Smooth muscle cell (in vitro differentiated cells): Measurements from ENCODE around the gene HDAC5. TPM values are rescaled to one million over a fixed set of nuclear protein-coding genes. Genes with fewer than 3 reads are reported as not detected.

ENCODE experiments used
- DNase-seq: peaks from one replicate; lab custom pipeline; 2025; ENCODE audit not compliant: unreplicated experiment; lab: John Stamatoyannopoulos, UW
- H2AFZ ChIP-seq: fragments of 200-600 bp; sonication (generic); 2 replicates; pipeline ENCODE4 v1.6.0; 2016; ENCODE audit warnings: antibody characterized with exemption, low read depth, mild to moderate bottlenecking
- H3F3A ChIP-seq: fragments of 200-600 bp; sonication (generic); 2 replicates; pipeline ENCODE4 v1.6.0; 2017; ENCODE audit warnings: antibody characterized with exemption, low read depth
- H3K27ac ChIP-seq: fragments of 200-600 bp; sonication (generic); 2 replicates; pipeline ENCODE4 v1.5.1; 2016; ENCODE audit warnings: low read depth, mild to moderate bottlenecking
- H3K27me3 ChIP-seq: fragments of 200-600 bp; sonication (generic); 2 replicates; pipeline ENCODE4 v1.6.1; 2016; ENCODE audit warnings: low read depth, mild to moderate bottlenecking
- H3K36me3 ChIP-seq: fragments of 200-600 bp; sonication (generic); 2 replicates; pipeline ENCODE4 v1.5.1; 2016; ENCODE audit warnings: low read depth
- H3K4me1 ChIP-seq: fragments of 200-600 bp; sonication (generic); 2 replicates; pipeline ENCODE4 v1.5.1; 2016; ENCODE audit warnings: low read depth
- H3K4me2 ChIP-seq: fragments of 200-600 bp; sonication (generic); 2 replicates; pipeline ENCODE4 v1.6.0; 2016; ENCODE audit warnings: mild to moderate bottlenecking
- H3K4me3 ChIP-seq: fragments of 200-600 bp; sonication (generic); 2 replicates; pipeline ENCODE4 v1.5.1; 2016; ENCODE audit warnings: mild to moderate bottlenecking
- H3K79me2 ChIP-seq: fragments of 200-600 bp; sonication (generic); 2 replicates; pipeline ENCODE4 v1.6.0; 2016; ENCODE audit warnings: low read depth, mild to moderate bottlenecking
- H3K9ac ChIP-seq: fragments of 200-600 bp; sonication (generic); 2 replicates; pipeline ENCODE4 v1.6.0; 2016; ENCODE audit warnings: low read depth
- H3K9me3 ChIP-seq: fragments of 200-600 bp; sonication (generic); replicated peaks from 2 replicates; pipeline ENCODE4 v1.5.1; 2016; ENCODE audit warnings: low read depth
- H4K20me1 ChIP-seq: fragments of 200-600 bp; sonication (generic); 2 replicates; pipeline ENCODE4 v1.6.0; 2016; ENCODE audit warnings: low read depth
- CTCF ChIP-seq: fragments of 200-600 bp; sonication (generic); IDR thresholded peaks from 2 replicates; pipeline ENCODE4 v1.5.1; 2017; ENCODE audit warnings: borderline replicate concordance, mild to moderate bottlenecking, antibody characterized with exemption; ENCODE audit not compliant: insufficient read depth, poor library complexity, severe bottlenecking
- WGBS: methylation state at CpG from one replicate; pipeline ENCODE4 v1.1.7; 2016; ENCODE audit warnings: low lambda C conversion rate; 5-methylcytosine and 5-hydroxymethylcytosine counted together
- polyA plus RNA-seq: library from polyadenylated mRNA; unstranded; fragments of >200 nt; fragmentation: Nextera tagmentation; extraction: Ambion mirVana; gene quantifications from 2 replicates; pipeline ENCODE4 v1.2.1, GENCODE V29; 2016
- total RNA-seq: library from RNA; depleted of rRNA; stranded (reverse); fragments of >200 nt; gene quantifications from 2 replicates; pipeline ENCODE4 v1.2.3, GENCODE V29; 2014

HDAC5 gene
- total and polyA plus RNA-seq, 2 experiments from 2014 or later: 52.6 to 65.3 TPM

- Histone ChIP-seq H3K9ac (no peak overlapping the region), H4K20me1 (peaks cover 64% of the 10 kb centered on the region), H3K4me1 (peaks cover 28% of the 10 kb centered on the region), H2AFZ (no peak overlapping the region), H3K4me2 (no peak overlapping the region), H3F3A (no peaks in the 10 kb centered on the region), H3K4me3 (no peak overlapping the region), H3K27me3 (no peaks in the 10 kb centered on the region), H3K36me3 (no peaks in the 10 kb centered on the region), H3K79me2 (peaks cover 28% of the 10 kb centered on the region), H3K27ac (no peak overlapping the region), H3K9me3 (no peaks in the 10 kb centered on the region)
- no peak for DNase-seq
- 91% methylated on average over 5 of the region's 5 CpGs for WGBS
- no peak for TF ChIP-seq CTCF
Measured at GRCh38 chr17:44119062-44119461, 4.4 kb downstream of the HDAC5 start.

- H4K20me1 ChIP-seq: peaks cover 69% of the 10 kb centered on the region
Measured at GRCh38 chr17:44118427-44119050, 4.9 kb downstream of the HDAC5 start.

GRCh38 chr17:44117351-44117750 lies 6.1 kb downstream of the HDAC5 start:
- Histone ChIP-seq H3K9me3 (no peaks in the 10 kb centered on the region), H3K36me3 (no peaks in the 10 kb centered on the region), H3K4me1 (peaks cover 24% of the 10 kb centered on the region), H4K20me1 (peaks cover 77% of the 10 kb centered on the region), H2AFZ (no peak overlapping the region), H3K4me3 (no peak overlapping the region), H3K27me3 (no peaks in the 10 kb centered on the region), H3K27ac (no peak overlapping the region), H3K4me2 (no peak overlapping the region), H3K9ac (no peak overlapping the region), H3F3A (no peaks in the 10 kb centered on the region), H3K79me2 (peaks cover 19% of the 10 kb centered on the region)
- TF ChIP-seq CTCF: no peak
- WGBS: 75% methylated on average over 14 of the region's 18 CpGs
- DNase-seq: no peak

More at GRCh38 chr17:44118427-44119050, 4.9 kb downstream of the HDAC5 start:
- Histone ChIP-seq H3K27me3 (no peaks in the 10 kb centered on the region), H3K4me2 (no peak overlapping the region), H3K4me3 (no peak overlapping the region), H3K4me1 (peaks cover 28% of the 10 kb centered on the region), H2AFZ (no peak overlapping the region), H3K36me3 (no peaks in the 10 kb centered on the region), H3K79me2 (peaks cover 28% of the 10 kb centered on the region), H3F3A (no peaks in the 10 kb centered on the region), H3K9ac (no peak overlapping the region), H3K9me3 (no peaks in the 10 kb centered on the region), H3K27ac (no peak overlapping the region)
- no peak for TF ChIP-seq CTCF
- DNase-seq: no peak
- WGBS: 77% methylated on average over 10 of the region's 10 CpGs
